ENCODE measurements around the gene NOL7. TPM values are rescaled to one million over a fixed set of nuclear protein-coding genes. Genes with fewer than 3 reads are reported as not detected.

NOL7 gene
- total and polyA plus RNA-seq, 9 of the 15 experiments (the other 6 are each of a cell fraction or from before 2014, with no cell fraction given), result 19.4 to 235 (median 157) TPM

DNA sequence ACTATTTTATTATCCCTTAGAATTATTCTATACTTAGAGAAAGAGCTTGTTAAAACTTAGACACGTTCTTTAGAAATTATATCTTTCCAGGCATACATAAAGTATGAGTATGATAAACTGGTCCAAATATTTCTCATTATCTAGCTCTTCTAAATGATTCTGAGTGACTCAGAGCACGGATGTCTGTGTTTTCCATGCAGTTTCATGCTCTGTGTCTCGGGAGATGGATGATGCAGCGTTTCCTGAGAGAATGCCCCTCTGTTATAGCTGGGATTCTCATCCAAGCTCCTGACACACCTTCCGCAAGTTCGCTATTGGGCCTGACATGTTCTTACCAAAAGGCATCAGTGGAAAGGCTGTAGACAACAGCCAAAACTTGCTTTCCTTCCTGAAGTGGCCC, 21.4 kb upstream of the NOL7 start:
- Histone ChIP-seq H3K9me3 (replicated peaks; ENCODE audit: control insufficient read depth, insufficient read depth, low read depth, low read length) (no peaks in the 10 kb centered on the region), H3K4me3 (no peak overlapping the region), H4K20me1 (replicated peaks; ENCODE audit: control insufficient read depth, insufficient read depth, low read length) (no peaks in the 10 kb centered on the region), H3K9me1 (ENCODE audit: control insufficient read depth, insufficient read depth, low read length) (no peaks in the 10 kb centered on the region), H3K79me2 (ENCODE audit: control insufficient read depth, insufficient read depth, low read length) (no peaks in the 10 kb centered on the region), H3K27ac (ENCODE audit: extremely low read depth, low read depth, low read length) (no peak overlapping the region), H3K4me2 (ENCODE audit: insufficient read depth, low read length) (no peak overlapping the region), H3K4me1 (replicated peaks in 1 of 2; ENCODE audit: control insufficient read depth in 2 of 2, insufficient read depth in 2 of 2, low read length in 2 of 2) (peaks cover 0 to 5% of the 10 kb centered on the region in 2 experiments; a peak in 2 of 5 replicates), H3K27me3 (ENCODE audit: control insufficient read depth in 2 of 2, insufficient read depth in 2 of 2, low read length in 2 of 2) (no peaks in the 10 kb centered on the region), H3K9ac (ENCODE audit: insufficient read depth in 1 of 2, low read depth in 2 of 2, low read length in 2 of 2) (no peak overlapping the region), H3K36me3 (ENCODE audit: control insufficient read depth, insufficient read depth, low read length) (peaks cover 34% of the 10 kb centered on the region), H2AFZ (ENCODE audit: low read depth, low read length) (no peak overlapping the region)
- intact Hi-C loops (cut with micrococcal nuclease) (no loop called here), in situ Hi-C loops (cut with MboI) (no loop called here)
- BruUV-seq (replicated peaks), result no TSS peak
- DNase-seq (ENCODE audit: extremely low read depth in 1 of 4, low spot score in 3 of 4) (no peak), ATAC-seq (no peak), FAIRE-seq (no peak)
- CTCF ChIA-PET (ENCODE audit: low intra/inter-chr PET ratio), result no interaction called here
- TF ChIP-seq, protein P1, sequence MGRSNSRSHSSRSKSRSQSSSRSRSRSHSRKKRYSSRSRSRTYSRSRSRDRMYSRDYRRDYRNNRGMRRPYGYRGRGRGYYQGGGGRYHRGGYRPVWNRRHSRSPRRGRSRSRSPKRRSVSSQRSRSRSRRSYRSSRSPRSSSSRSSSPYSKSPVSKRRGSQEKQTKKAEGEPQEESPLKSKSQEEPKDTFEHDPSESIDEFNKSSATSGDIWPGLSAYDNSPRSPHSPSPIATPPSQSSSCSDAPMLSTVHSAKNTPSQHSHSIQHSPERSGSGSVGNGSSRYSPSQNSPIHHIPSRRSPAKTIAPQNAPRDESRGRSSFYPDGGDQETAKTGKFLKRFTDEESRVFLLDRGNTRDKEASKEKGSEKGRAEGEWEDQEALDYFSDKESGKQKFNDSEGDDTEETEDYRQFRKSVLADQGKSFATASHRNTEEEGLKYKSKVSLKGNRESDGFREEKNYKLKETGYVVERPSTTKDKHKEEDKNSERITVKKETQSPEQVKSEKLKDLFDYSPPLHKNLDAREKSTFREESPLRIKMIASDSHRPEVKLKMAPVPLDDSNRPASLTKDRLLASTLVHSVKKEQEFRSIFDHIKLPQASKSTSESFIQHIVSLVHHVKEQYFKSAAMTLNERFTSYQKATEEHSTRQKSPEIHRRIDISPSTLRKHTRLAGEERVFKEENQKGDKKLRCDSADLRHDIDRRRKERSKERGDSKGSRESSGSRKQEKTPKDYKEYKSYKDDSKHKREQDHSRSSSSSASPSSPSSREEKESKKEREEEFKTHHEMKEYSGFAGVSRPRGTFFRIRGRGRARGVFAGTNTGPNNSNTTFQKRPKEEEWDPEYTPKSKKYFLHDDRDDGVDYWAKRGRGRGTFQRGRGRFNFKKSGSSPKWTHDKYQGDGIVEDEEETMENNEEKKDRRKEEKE (IDR thresholded peaks at IDR 0.05; ENCODE audit: borderline replicate concordance in 1 of 2, control insufficient read depth in 1 of 2, low read depth in 2 of 2, low read length in 1 of 2), result no peak
- TF ChIP-seq, protein P2, sequence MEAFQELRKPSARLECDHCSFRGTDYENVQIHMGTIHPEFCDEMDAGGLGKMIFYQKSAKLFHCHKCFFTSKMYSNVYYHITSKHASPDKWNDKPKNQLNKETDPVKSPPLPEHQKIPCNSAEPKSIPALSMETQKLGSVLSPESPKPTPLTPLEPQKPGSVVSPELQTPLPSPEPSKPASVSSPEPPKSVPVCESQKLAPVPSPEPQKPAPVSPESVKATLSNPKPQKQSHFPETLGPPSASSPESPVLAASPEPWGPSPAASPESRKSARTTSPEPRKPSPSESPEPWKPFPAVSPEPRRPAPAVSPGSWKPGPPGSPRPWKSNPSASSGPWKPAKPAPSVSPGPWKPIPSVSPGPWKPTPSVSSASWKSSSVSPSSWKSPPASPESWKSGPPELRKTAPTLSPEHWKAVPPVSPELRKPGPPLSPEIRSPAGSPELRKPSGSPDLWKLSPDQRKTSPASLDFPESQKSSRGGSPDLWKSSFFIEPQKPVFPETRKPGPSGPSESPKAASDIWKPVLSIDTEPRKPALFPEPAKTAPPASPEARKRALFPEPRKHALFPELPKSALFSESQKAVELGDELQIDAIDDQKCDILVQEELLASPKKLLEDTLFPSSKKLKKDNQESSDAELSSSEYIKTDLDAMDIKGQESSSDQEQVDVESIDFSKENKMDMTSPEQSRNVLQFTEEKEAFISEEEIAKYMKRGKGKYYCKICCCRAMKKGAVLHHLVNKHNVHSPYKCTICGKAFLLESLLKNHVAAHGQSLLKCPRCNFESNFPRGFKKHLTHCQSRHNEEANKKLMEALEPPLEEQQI (IDR thresholded peaks at IDR 0.05), result no peak
- no peak for TF ChIP-seq EP300 (IDR thresholded peaks at IDR 0.05; ENCODE audit: low read length)
- TF ChIP-seq EWSR1 (IDR thresholded peaks at IDR 0.05; ENCODE audit: borderline replicate concordance, low read depth, partially characterized antibody), result no peak
- no peak for TF ChIP-seq ILF3 (IDR thresholded peaks at IDR 0.05; ENCODE audit: borderline replicate concordance)
- no peak for TF ChIP-seq ZNF212 (CRISPR knock-in tag; IDR thresholded peaks at IDR 0.05)
- no peak for TF ChIP-seq CBX3 (IDR thresholded peaks at IDR 0.05; ENCODE audit: borderline replicate concordance in 1 of 2, low read length in 2 of 2)
- TF ChIP-seq RAD21 (CRISPR knock-in tag; conservative IDR thresholded peaks at IDR 0.05 in 1 of 2, IDR thresholded peaks at IDR 0.05 in 1 of 2), result no peak
- 49% methylated on average over 6 of the region's 6 CpGs for WGBS (ENCODE audit: insufficient coverage, low coverage, missing lambda C conversion rate)
- POLR2A ChIA-PET, result interaction anchor here (0.5 to 0.9 kb wide), 2 partner anchors 10 to 1480 kb away, joined by 3 read pairs; no protein-coding TSS in a partner anchor
